GM13976 (cell line): ENCODE data around the gene NOPCHAP1.

ENCODE experiments used
- DNase-seq: peaks from one replicate; pipeline ENCODE4 v3.0.0; 2012; ENCODE audit warnings: low spot score
- in situ Hi-C: fragments of 300-500 bp; cut with MboI; formaldehyde crosslinking; loops from one replicate; pipeline ENCODE4 v1.12.0; 2022; ENCODE audit warnings: low sequenced_read_pairs, mixed read lengths, inconsistent platforms; ENCODE audit not compliant: unreplicated experiment
- TF ChIP-seq, protein P1 (sequence below): IDR thresholded peaks from 2 replicates; pipeline ENCODE4 v1.5.1; 2012; ENCODE audit warnings: borderline replicate concordance, mild to moderate bottlenecking; ENCODE audit not compliant: insufficient read depth; ENCODE audit errors: extremely low read depth, missing control alignments, control extremely low read depth

Gene NOPCHAP1

DNA sequence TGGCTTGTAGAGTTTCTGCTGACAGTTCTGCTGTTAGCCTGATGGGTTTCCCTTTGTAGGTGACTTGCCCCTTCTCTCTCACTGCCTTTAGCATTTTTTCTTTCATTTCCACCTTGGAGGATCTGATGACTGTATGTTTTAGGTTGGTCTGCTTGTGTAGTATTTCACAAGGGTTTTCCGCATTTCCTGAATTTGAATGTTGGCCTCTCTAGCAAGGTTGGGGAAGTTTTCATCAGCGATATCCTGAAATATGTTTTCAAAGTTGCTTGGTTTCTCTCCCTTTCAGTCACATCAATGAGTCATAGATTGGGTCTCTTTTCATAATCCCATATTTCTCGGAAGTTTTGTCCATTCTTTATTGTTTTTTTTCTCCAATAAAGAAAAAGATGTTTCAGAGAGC, 11.4 kb downstream of the NOPCHAP1 start:
- in situ Hi-C loops = no loop called here
- TF ChIP-seq, protein P1, sequence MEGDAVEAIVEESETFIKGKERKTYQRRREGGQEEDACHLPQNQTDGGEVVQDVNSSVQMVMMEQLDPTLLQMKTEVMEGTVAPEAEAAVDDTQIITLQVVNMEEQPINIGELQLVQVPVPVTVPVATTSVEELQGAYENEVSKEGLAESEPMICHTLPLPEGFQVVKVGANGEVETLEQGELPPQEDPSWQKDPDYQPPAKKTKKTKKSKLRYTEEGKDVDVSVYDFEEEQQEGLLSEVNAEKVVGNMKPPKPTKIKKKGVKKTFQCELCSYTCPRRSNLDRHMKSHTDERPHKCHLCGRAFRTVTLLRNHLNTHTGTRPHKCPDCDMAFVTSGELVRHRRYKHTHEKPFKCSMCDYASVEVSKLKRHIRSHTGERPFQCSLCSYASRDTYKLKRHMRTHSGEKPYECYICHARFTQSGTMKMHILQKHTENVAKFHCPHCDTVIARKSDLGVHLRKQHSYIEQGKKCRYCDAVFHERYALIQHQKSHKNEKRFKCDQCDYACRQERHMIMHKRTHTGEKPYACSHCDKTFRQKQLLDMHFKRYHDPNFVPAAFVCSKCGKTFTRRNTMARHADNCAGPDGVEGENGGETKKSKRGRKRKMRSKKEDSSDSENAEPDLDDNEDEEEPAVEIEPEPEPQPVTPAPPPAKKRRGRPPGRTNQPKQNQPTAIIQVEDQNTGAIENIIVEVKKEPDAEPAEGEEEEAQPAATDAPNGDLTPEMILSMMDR = no peak
- DNase-seq = no peak

DNA sequence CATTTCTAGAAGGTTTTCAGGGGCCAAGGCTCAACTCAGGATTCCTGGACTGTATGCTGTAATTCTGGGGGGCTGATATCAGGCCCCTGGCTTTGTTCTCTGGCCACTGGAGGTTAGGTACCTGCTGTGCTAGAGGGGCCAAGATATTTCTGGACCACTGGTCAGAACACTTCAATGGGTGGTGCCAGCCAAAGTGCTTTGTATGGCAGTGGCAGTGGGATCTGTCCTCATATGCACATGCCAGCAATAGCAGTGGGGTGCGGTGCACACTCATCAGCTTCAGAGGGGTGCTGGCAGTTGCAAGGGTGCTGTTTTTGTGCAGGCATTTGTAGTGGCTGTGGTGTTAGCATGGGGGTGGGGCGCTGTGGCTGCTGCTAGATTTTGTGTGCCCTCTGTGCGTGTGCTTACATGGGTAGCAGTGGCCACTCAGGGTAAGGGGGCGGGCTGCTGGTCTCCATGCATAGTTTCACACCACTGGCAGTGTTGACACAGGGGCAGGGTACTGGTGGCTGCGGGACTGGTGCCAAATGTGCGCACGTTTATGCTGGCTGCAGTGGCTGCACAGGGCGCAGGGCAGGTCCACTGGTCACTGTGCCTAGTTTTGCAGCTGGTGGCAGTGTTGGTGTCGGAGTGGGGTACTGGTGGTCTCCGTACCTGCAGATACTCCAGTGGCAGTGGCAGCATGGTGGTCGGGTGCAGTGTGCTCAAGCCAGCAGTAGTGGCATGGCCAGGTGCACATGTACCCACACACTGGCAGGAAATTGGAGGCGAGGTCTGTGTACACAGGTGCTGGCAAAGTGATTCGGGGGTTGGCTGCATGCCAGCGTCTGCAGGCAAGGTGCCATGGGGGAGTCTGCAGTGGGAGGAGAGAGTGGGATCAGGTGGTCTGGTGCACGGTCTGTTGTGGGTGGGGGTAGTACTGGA, 12.6 kb downstream of the NOPCHAP1 start:
- TF ChIP-seq, protein P1 = no peak
- DNase-seq = no peak
- in situ Hi-C loops = no loop called here

DNA sequence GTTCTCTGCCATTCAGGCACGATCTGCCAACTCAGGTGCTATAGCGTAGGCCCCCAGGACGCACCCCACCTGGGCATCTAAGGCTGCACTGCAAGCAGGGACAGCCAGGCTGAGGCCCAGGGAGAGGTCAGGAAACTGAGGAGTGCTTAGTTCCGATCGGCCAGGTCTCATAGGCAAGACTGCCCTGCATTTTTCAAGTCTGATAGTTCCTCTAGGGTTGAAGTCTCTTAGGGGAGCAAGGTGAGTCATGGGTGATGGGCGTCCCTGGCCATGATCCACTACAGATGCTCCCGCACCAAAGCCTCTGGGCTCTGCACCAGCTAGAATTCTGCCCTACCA, 13.2 kb downstream of the NOPCHAP1 start:
- in situ Hi-C loops = no loop called here
- DNase-seq = no peak
- TF ChIP-seq, protein P1 = no peak

DNA sequence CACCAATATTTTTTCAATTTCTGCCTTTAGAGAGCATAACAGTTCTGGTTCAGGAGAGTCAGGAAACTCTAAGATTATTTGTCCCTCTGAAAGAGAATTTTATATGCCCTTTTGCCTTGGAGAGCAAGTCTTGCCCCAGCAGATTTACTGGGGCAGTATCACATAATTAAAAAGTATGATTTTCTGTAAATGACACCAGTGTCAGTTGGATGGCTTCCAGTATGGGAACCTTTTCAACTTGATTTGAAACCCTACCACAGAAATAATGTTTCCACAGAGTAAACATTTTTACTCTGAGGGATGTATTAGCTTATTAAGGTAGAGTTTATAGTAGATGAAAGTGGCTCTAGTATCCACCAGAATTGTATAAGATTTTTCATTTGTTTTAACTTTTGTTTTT, 15.4 kb downstream of the NOPCHAP1 start:
- in situ Hi-C loops = no loop called here
- DNase-seq = no peak
- TF ChIP-seq, protein P1 = no peak

DNA sequence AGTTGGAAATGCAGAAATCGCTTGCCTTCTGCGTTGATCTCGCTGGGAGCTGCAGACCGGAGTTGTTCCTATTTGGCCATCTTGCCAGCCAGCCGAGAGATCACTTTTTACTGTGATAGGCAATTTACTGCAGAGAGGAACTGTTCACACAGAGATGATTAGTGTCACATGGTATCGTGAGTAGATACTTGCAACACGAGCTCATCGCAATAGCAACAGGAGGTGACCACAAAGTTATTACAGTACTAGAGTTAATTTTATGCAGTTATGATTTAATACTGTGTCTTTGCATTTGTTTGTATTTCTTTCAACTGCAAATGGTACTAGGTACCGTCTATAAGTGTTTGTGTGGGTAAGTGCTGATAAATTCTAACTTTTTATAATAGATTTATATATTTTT, 27.8 kb downstream of the NOPCHAP1 start:
- in situ Hi-C loops = no loop called here
- TF ChIP-seq, protein P1 = no peak
- DNase-seq = no peak

DNA sequence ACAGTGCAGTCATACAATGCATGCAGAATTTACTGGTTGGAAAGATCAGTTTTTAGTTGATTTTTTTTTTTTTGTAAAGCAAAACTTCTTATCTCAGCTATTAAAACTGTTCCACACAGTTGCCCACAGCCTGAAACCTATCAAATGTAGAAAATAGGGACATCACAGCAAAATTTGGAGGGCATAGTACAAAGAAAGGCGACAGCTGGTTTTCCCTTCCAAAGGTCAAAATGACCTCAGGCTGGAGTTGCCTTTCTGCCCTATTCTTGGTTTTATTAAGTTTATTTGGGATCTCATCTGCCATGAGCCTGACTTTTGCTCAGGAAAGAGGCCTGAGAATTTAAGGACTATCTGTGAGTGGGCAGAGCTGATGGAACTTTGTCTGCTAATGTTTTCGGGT, 28.5 kb downstream of the NOPCHAP1 start:
- in situ Hi-C loops = no loop called here
- no peak for DNase-seq
- TF ChIP-seq, protein P1 = no peak

DNA sequence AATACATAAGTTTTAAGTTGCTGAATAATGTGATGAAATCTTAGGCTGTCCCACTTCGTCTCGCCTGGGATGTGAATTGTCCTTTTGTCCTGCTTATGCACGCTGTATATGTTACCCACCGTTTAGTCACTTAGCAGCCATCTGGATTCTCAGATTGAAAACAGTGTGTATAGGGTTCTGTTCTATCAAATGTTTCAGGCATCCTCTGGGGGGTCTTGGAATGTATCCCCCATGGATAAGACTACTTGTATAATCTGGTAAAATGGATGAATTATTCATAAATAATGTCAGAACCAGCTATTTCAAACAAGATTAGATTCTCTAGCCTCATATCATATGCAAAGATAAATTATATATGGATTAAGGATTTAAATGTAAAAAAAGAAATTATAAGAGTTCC, 29.4 kb downstream of the NOPCHAP1 start:
- in situ Hi-C loops = no loop called here
- no peak for DNase-seq
- TF ChIP-seq, protein P1 = no peak
